HCT116 (cell line): Measurements from ENCODE around the gene ANKFN1. TPM values are rescaled to one million over a fixed set of nuclear protein-coding genes. Genes with fewer than 3 reads are reported as not detected.

ENCODE experiments used
- ATAC-seq: fragments of 200-7000 bp; cut with Tn5 transposase; 2 replicates; pipeline ENCODE4 v1.9.1; 2020; ENCODE audit warnings: mild to moderate bottlenecking, moderate library complexity
- BruUV-seq: library from RNA; stranded (reverse); fragments of 400-500 nt; replicated peaks from 2 replicates; lab custom pipeline; 2021; lab: Mats Ljungman, UMichigan
- CTCF ChIA-PET: fragments of 300-600 bp; sonication (Branson Sonifier 250); formaldehyde crosslinking; loops from one replicate; lab custom pipeline; 2021; ENCODE audit warnings: antibody characterized with exemption; lab: Charles Lee
- POLR2A ChIA-PET: fragments of 300-600, 350-600 bp; sonication (Branson Sonifier 250); formaldehyde crosslinking; loops from one replicate; lab custom pipeline; 2021; ENCODE audit warnings: antibody characterized with exemption; lab: Charles Lee
- RAD21 ChIA-PET, 2 experiments: fragments of 300-600 bp; sonication (Branson Sonifier 250); formaldehyde crosslinking; loops; one replicate each; lab custom pipeline; 2023; ENCODE audit warnings: low total read pairs in 2 of 2; ENCODE audit not compliant: uncharacterized antibody in 2 of 2, unreplicated experiment in 2 of 2, low non-redundant PET in 1 of 2; lab: Charles Lee
- DNase-seq: peaks from one replicate; pipeline ENCODE4 v3.0.0-alpha.2; 2010; ENCODE audit warnings: low read depth, low spot score
- H2AFZ ChIP-seq: fragments of 200-600 bp; shearing (Covaris generic), sonication (generic); 2 replicates; pipeline ENCODE4 v1.6.1; 2017; ENCODE audit warnings: low read depth, mixed run types, mixed read lengths, antibody characterized with exemption, low read length; ENCODE audit not compliant: poor library complexity, severe bottlenecking
- H3K27ac ChIP-seq: 2 replicates; pipeline ENCODE4 v1.5.1; 2012; ENCODE audit warnings: low read depth, low read length
- H3K27me3 ChIP-seq: fragments of 200-600 bp; sonication (generic); 2 replicates; pipeline ENCODE4 v1.6.1; 2016; ENCODE audit warnings: mixed run types, low read length, mixed read lengths; ENCODE audit not compliant: insufficient read depth
- H3K36me3 ChIP-seq, 2 experiments: fragments of 200-500 bp in 1 of 2; fragments of 200-600 bp in 1 of 2; sonication (Bioruptor generic) in 1 of 2; sonication (generic) in 1 of 2; 2 replicates each; pipeline versions ENCODE4 v1.5.1 to v1.6.1; 2014 to 2016; ENCODE audit warnings: low read length in 2 of 2, inconsistent platforms in 1 of 2, mixed read lengths in 1 of 2, mixed run types in 1 of 2; ENCODE audit not compliant: insufficient read depth in 2 of 2, control insufficient read depth in 1 of 2
- H3K4me1 ChIP-seq, 2 experiments: fragments of 200-600 bp in 1 of 2; sonication (generic) in 1 of 2; 2 replicates each; pipeline versions ENCODE4 v1.5.1 to v1.6.1; 2012 to 2017; ENCODE audit warnings: low read length in 2 of 2, inconsistent platforms in 1 of 2, mild to moderate bottlenecking in 1 of 2, mixed read lengths in 1 of 2, mixed run types in 1 of 2, moderate library complexity in 1 of 2; ENCODE audit not compliant: insufficient read depth in 2 of 2, control insufficient read depth in 1 of 2
- H3K4me2 ChIP-seq: fragments of 200-600 bp; sonication (generic); 2 replicates; pipeline ENCODE4 v1.6.1; 2017; ENCODE audit warnings: mixed run types, low read length, mixed read lengths
- H3K4me3 ChIP-seq, 2 experiments: fragments of 200-600 bp in 1 of 2; sonication (generic) in 1 of 2; replicated peaks in 1 of 2; 2 replicates each; pipeline ENCODE4 v1.5.1; 2011 to 2016; ENCODE audit warnings: low read length in 2 of 2, control low read depth in 1 of 2, low read depth in 1 of 2, mild to moderate bottlenecking in 1 of 2, mixed read lengths in 1 of 2, mixed run types in 1 of 2
- H3K79me2 ChIP-seq: fragments of 200-600 bp; sonication (generic); 2 replicates; pipeline ENCODE4 v1.6.1; 2017; ENCODE audit warnings: mild to moderate bottlenecking, mixed run types, low read length, moderate library complexity, mixed read lengths; ENCODE audit not compliant: insufficient read depth
- H3K9ac ChIP-seq: fragments of 200-600 bp; sonication (generic); 2 replicates; pipeline ENCODE4 v1.6.1; 2016; ENCODE audit warnings: low read length, mixed read lengths
- H3K9me2 ChIP-seq: fragments of 200-600 bp; sonication (generic), shearing (Covaris generic); 2 replicates; pipeline ENCODE4 v1.6.1; 2017; ENCODE audit warnings: mixed run types, mild to moderate bottlenecking, moderate library complexity; ENCODE audit not compliant: insufficient read depth
- H3K9me3 ChIP-seq, 2 experiments: fragments of 200-500 bp in 1 of 2; fragments of 200-600 bp in 1 of 2; sonication (Bioruptor generic) in 1 of 2; sonication (generic) in 1 of 2; 2 replicates each; pipeline ENCODE4 v1.6.1; 2014 to 2017; ENCODE audit warnings: low read length in 2 of 2, mixed read lengths in 2 of 2, inconsistent platforms in 1 of 2, low read depth in 1 of 2, mild to moderate bottlenecking in 1 of 2, mixed run types in 1 of 2, moderate library complexity in 1 of 2; ENCODE audit not compliant: control insufficient read depth in 1 of 2, insufficient read depth in 1 of 2
- H4K20me1 ChIP-seq: fragments of 200-600 bp; sonication (generic), shearing (Covaris generic); 2 replicates; pipeline ENCODE4 v1.6.1; 2017; ENCODE audit warnings: mixed run types, mild to moderate bottlenecking, moderate library complexity; ENCODE audit not compliant: insufficient read depth
- ATF3 ChIP-seq: IDR thresholded peaks from 2 replicates; pipeline ENCODE4 v1.6.1; 2012
- CBX3 ChIP-seq: IDR thresholded peaks from 2 replicates; pipeline ENCODE4 v1.6.1; 2012; ENCODE audit warnings: low read depth
- ELF1 ChIP-seq: IDR thresholded peaks from 2 replicates; pipeline ENCODE4 v1.6.1; 2012; ENCODE audit warnings: low read depth, borderline replicate concordance
- EZH2 ChIP-seq: fragments of 200-600 bp; sonication (generic); IDR thresholded peaks from 2 replicates; pipeline ENCODE4 v1.6.1; 2017; ENCODE audit warnings: antibody characterized with exemption, mixed run types
- POLR2A ChIP-seq: IDR thresholded peaks from 2 replicates; pipeline ENCODE4 v1.7.0; 2011; ENCODE audit warnings: borderline replicate concordance; ENCODE audit not compliant: insufficient read depth, insufficient read length; ENCODE audit errors: extremely low read depth
- POLR2AphosphoS5 ChIP-seq: IDR thresholded peaks from 2 replicates; pipeline ENCODE4 v1.6.1; 2011; ENCODE audit warnings: mild to moderate bottlenecking, low read depth, low read length, moderate library complexity
- RAD21 ChIP-seq: IDR thresholded peaks from 2 replicates; pipeline ENCODE4 v1.6.1; 2012; ENCODE audit warnings: low read depth, mild to moderate bottlenecking
- SRF ChIP-seq: IDR thresholded peaks from 2 replicates; pipeline ENCODE4 v1.6.1; 2012; ENCODE audit warnings: low read depth
- TCF7L2 ChIP-seq: IDR thresholded peaks from 2 replicates; pipeline ENCODE4 v1.7.0; 2011; ENCODE audit warnings: borderline replicate concordance, inconsistent platforms; ENCODE audit not compliant: insufficient read depth, insufficient read length; ENCODE audit errors: extremely low read depth
- ZBTB33 ChIP-seq: IDR thresholded peaks from 2 replicates; pipeline ENCODE4 v1.6.1; 2011; ENCODE audit warnings: mild to moderate bottlenecking, low read length, moderate library complexity; ENCODE audit not compliant: insufficient replicate concordance; ENCODE audit errors: extremely low read depth
- ZNF274 ChIP-seq: fragments of 200-500 bp; sonication (Bioruptor generic); IDR thresholded peaks from 2 replicates; pipeline ENCODE4 v1.6.1; 2014; ENCODE audit warnings: mild to moderate bottlenecking, low read depth, low read length, inconsistent platforms
- intact Hi-C: fragments of 100-400 bp; cut with micrococcal nuclease; formaldehyde crosslinking; loops from 2 replicates; pipeline ENCODE4 v1.10.0; 2022
- total RNA-seq: library from RNA; stranded (reverse); gene quantifications from one replicate; pipeline ENCODE4 v1.2.1, GENCODE V29; 2021; ENCODE audit not compliant: unreplicated experiment

The ANKFN1 gene
- total RNA-seq, 1 experiment from 2014 or later, result 1.1 TPM

DNA sequence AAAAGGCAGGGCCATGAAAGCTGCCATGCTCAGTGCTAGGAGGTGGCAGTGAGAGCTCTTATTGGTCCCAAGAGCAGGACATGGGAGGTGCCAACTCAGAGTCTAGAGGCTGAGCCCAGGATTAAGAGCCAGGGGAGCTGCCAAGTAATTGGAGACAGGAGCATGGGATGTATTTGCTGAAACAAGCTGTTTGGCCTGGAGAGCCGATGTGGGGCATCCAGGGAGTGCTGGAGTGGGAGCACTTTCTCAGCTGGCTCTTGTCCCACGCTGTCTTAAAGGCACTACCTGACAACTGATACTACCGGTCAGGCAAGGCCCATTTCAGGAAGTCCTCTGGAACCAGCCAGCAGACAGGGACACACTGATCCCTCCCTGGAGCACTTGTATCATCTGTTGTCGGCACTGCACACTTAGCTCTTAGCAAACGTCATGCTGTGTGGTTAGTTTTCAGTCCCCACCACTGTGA lies 19.3 kb downstream of the ANKFN1 start:
- no peaks in the 10 kb centered on the region for H4K20me1 ChIP-seq
- H3K9ac ChIP-seq, result no peak overlapping the region
- ATAC-seq, result peak; percentile 59; the same call in 1 of the 2 replicates
- RAD21 ChIA-PET, result no interaction called here
- no peaks in the 10 kb centered on the region for H3K36me3 ChIP-seq
- no peaks in the 10 kb centered on the region for H3K4me1 ChIP-seq
- H3K9me3 ChIP-seq, result no peaks in the 10 kb centered on the region
- CTCF ChIA-PET, result interaction anchor here (0.6 to 1.1 kb wide), 2 partner anchors 47 to 608 kb away, joined by 3 read pairs; no protein-coding TSS in a partner anchor
- H3K79me2 ChIP-seq, result no peaks in the 10 kb centered on the region
- H3K27ac ChIP-seq, result no peak overlapping the region
- no peaks in the 10 kb centered on the region for H3K9me2 ChIP-seq
- H3K4me3 ChIP-seq, result no peak overlapping the region
- intact Hi-C loops, result no loop called here
- no peak for TF ChIP-seq CBX3
- no peak for TF ChIP-seq ATF3
- no peak for TF ChIP-seq TCF7L2
- no peak for TF ChIP-seq POLR2A
- TF ChIP-seq ELF1, result no peak
- no peak for TF ChIP-seq RAD21
- no peak for TF ChIP-seq ZBTB33
- TF ChIP-seq ZNF274, result no peak
- TF ChIP-seq EZH2, result no peak
- TF ChIP-seq SRF, result no peak
- TF ChIP-seq POLR2AphosphoS5, result no peak
- DNase-seq, result no peak
- POLR2A ChIA-PET, result no interaction called here
- H2AFZ ChIP-seq, result no peak overlapping the region
- BruUV-seq, result no TSS peak
- H3K4me2 ChIP-seq, result no peak overlapping the region
- H3K27me3 ChIP-seq, result peaks cover 44% of the 10 kb centered on the region; the same call in 1 of the 2 replicates
